Keratinocyte (primary cell): ENCODE results near the gene PILRB. TPM values are rescaled to one million over a fixed set of nuclear protein-coding genes. Genes with fewer than 3 reads are reported as not detected.

Experiments
- DNase-seq: peaks from one replicate; pipeline ENCODE4 v3.0.0-alpha.2; 2011; ENCODE audit warnings: low read depth, missing footprints, low spot score
- FAIRE-seq: peaks from 2 replicates; lab custom pipeline; 2011; peaks lifted over from hg19 to GRCh38; lab: Jason Lieb, UNC
- H2AFZ ChIP-seq: 2 replicates; pipeline ENCODE4 v1.6.0; 2012; ENCODE audit warnings: low read length, control low read depth, inconsistent platforms; ENCODE audit not compliant: control insufficient read depth
- H3K27ac ChIP-seq: 2 replicates; pipeline ENCODE4 v1.5.1; 2011; ENCODE audit warnings: low read length; ENCODE audit not compliant: control insufficient read depth, insufficient read depth
- H3K27me3 ChIP-seq: 3 replicates; pipeline ENCODE4 v1.6.0; 2011; ENCODE audit warnings: low read length; ENCODE audit not compliant: control insufficient read depth, insufficient read depth; ENCODE audit errors: extremely low read depth
- H3K36me3 ChIP-seq, 2 experiments: 2 replicates in 1 of 2; 3 replicates in 1 of 2; pipeline ENCODE4 v1.5.1; 2011; ENCODE audit warnings: low read length in 2 of 2, mild to moderate bottlenecking in 1 of 2; ENCODE audit not compliant: control insufficient read depth in 2 of 2, insufficient read depth in 2 of 2; ENCODE audit errors: extremely low read depth in 1 of 2
- H3K4me1 ChIP-seq: 3 replicates; pipeline ENCODE4 v1.5.1; 2011; ENCODE audit warnings: low read length; ENCODE audit not compliant: control insufficient read depth, insufficient read depth; ENCODE audit errors: extremely low read depth
- H3K4me2 ChIP-seq: 3 replicates; pipeline ENCODE4 v1.6.0; 2011; ENCODE audit warnings: low read depth, low read length; ENCODE audit not compliant: control insufficient read depth, insufficient read depth; ENCODE audit errors: extremely low read depth
- H3K4me3 ChIP-seq, 3 experiments: fragments of 200-600 bp in 1 of 3; sonication (generic) in 1 of 3; 2 replicates in 2 of 3; 3 replicates in 1 of 3; pipeline ENCODE4 v1.5.1; 2011 to 2016; ENCODE audit warnings: low read length in 3 of 3, mild to moderate bottlenecking in 3 of 3, control low read depth in 2 of 3, inconsistent platforms in 1 of 3, low read depth in 1 of 3, mixed read lengths in 1 of 3, mixed run types in 1 of 3, moderate library complexity in 1 of 3; ENCODE audit not compliant: control insufficient read depth in 2 of 3, insufficient read depth in 2 of 3; ENCODE audit errors: extremely low read depth in 1 of 3
- H3K79me2 ChIP-seq: 2 replicates; pipeline ENCODE4 v1.6.0; 2012; ENCODE audit warnings: low read length; ENCODE audit not compliant: control insufficient read depth, insufficient read depth
- H3K9ac ChIP-seq: 3 replicates; pipeline ENCODE4 v1.6.0; 2011; ENCODE audit warnings: low read length; ENCODE audit not compliant: control insufficient read depth, insufficient read depth; ENCODE audit errors: extremely low read depth
- H3K9me1 ChIP-seq: 3 replicates; pipeline ENCODE4 v1.6.0; 2011; ENCODE audit warnings: low read length; ENCODE audit not compliant: control insufficient read depth, insufficient read depth; ENCODE audit errors: extremely low read depth
- H3K9me3 ChIP-seq: 2 replicates; pipeline ENCODE4 v1.5.1; 2012; ENCODE audit warnings: low read depth, low read length; ENCODE audit not compliant: control insufficient read depth
- H4K20me1 ChIP-seq: 3 replicates; pipeline ENCODE4 v1.6.0; 2011; ENCODE audit warnings: low read length; ENCODE audit not compliant: control insufficient read depth, insufficient read depth; ENCODE audit errors: extremely low read depth
- EZH2 ChIP-seq: IDR thresholded peaks from one replicate; pipeline ENCODE4 v1.6.1; 2012; ENCODE audit warnings: inconsistent platforms, mild to moderate bottlenecking, low read length, moderate library complexity
- dilution Hi-C: fragments of 300-500 bp; cut with MboI; formaldehyde crosslinking; loops from one replicate; pipeline ENCODE4 v1.7.0; 2020; ENCODE audit warnings: low sequenced_read_pairs; ENCODE audit not compliant: extremely low pct_ligation_motif_present
- polyA plus RNA-seq, 5 experiments: library from polyadenylated mRNA; depleted of rRNA in 3 of 5; stranded (reverse) in 3 of 5; stranded (forward) in 1 of 5; unstranded in 1 of 5; fragments of >200 nt; gene quantifications; 1 replicate in 1 of 5; 2 replicates in 3 of 5; 3 replicates in 1 of 5; pipeline versions ENCODE4 v1.2.1 to v1.2.3, GENCODE V29; 2011 to 2012; ENCODE audit warnings: missing spikeins in 2 of 5, low read depth in 1 of 5, low replicate concordance in 1 of 5
- small RNA-seq, 3 experiments: library from RNA; depleted of rRNA; stranded (forward); fragments of <200 nt; gene quantifications; one replicate each; pipeline ENCODE3, GENCODE V24; 2012; ENCODE audit warnings: low read depth in 3 of 3, low replicate concordance in 1 of 3; ENCODE audit not compliant: insufficient read length in 3 of 3
- TF ChIP-seq, protein P1 (sequence below), 3 experiments: IDR thresholded peaks in 1 of 3; conservative IDR thresholded peaks in 1 of 3; optimal IDR thresholded peaks in 1 of 3; 2 replicates in 2 of 3; 3 replicates in 1 of 3; pipeline versions ENCODE3 to v1.5.1; 2011; ENCODE audit warnings: low read length in 3 of 3, mild to moderate bottlenecking in 3 of 3, moderate library complexity in 2 of 3, control low read depth in 1 of 3, inconsistent platforms in 1 of 3; ENCODE audit not compliant: insufficient read depth in 2 of 3; ENCODE audit errors: extremely low read depth in 1 of 3

PILRB gene
- polyA plus RNA-seq, 1 donor (not counting 4 experiments of a cell fraction or from before 2014, with no cell fraction given) = 16.5 TPM

DNA sequence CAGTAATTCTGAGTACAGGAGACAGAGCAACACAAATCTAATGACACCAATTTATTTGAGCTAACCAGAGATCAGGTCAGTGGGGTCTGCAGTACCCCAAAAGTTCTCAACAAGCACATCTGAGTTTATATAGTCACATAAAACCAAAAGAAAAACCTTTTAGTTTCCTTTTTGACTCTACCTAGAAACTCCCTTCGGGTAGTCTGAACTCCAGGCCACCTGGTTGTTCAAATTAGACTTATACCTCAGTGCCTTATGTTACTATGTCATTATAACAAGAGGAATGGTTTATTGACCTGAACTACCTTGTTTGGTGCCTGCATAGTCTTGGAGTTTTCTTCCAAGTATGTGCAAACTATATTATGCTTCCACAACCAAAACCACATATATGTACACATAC, 56.0 kb downstream of the PILRB start:
- Histone ChIP-seq H3K9me3 (no peaks in the 10 kb centered on the region), H3K4me3 (no peak overlapping the region), H2AFZ (no peak overlapping the region), H3K79me2 (no peaks in the 10 kb centered on the region), H3K4me1 (no peaks in the 10 kb centered on the region), H3K36me3 (no peaks in the 10 kb centered on the region), H3K4me2 (no peak overlapping the region), H4K20me1 (no peaks in the 10 kb centered on the region), H3K9ac (no peak overlapping the region), H3K9me1 (no peaks in the 10 kb centered on the region), H3K27me3 (peaks cover 2% of the 10 kb centered on the region), H3K27ac (no peak overlapping the region)
- FAIRE-seq = no peak
- no peak for DNase-seq
- dilution Hi-C loops = no loop called here
- TF ChIP-seq, protein P1, sequence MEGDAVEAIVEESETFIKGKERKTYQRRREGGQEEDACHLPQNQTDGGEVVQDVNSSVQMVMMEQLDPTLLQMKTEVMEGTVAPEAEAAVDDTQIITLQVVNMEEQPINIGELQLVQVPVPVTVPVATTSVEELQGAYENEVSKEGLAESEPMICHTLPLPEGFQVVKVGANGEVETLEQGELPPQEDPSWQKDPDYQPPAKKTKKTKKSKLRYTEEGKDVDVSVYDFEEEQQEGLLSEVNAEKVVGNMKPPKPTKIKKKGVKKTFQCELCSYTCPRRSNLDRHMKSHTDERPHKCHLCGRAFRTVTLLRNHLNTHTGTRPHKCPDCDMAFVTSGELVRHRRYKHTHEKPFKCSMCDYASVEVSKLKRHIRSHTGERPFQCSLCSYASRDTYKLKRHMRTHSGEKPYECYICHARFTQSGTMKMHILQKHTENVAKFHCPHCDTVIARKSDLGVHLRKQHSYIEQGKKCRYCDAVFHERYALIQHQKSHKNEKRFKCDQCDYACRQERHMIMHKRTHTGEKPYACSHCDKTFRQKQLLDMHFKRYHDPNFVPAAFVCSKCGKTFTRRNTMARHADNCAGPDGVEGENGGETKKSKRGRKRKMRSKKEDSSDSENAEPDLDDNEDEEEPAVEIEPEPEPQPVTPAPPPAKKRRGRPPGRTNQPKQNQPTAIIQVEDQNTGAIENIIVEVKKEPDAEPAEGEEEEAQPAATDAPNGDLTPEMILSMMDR (optimal IDR thresholded peaks at IDR 0.05 in 1 of 3, IDR thresholded peaks at IDR 0.05 in 1 of 3, conservative IDR thresholded peaks at IDR 0.05 in 1 of 3; ENCODE audit: extremely low read depth in 1 of 3, insufficient read depth in 2 of 3, low read length in 3 of 3) = no peak
- TF ChIP-seq EZH2 = no peak

DNA sequence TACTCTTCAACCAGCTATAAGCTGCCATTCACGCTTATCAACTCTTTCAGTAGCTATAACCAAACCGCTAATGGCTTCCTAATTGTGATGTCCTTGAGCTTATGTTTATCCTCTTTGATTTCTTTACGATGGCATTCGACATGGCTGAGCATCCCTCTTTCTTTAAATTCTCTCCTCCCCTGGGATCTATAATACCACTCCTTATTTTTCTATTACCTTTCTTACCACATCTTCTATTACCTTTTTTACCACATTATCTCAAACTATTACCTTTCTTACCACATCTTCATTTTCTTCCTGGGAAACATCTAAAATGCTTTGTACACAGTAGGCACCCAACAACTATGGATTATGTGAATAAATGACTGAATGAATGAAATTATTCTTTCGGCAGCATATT, 57.5 kb downstream of the PILRB start:
- Histone ChIP-seq H3K27ac (no peak overlapping the region), H3K27me3 (peaks cover 2% of the 10 kb centered on the region), H3K4me2 (no peak overlapping the region), H3K36me3 (no peaks in the 10 kb centered on the region), H3K4me1 (no peaks in the 10 kb centered on the region), H3K79me2 (no peaks in the 10 kb centered on the region), H2AFZ (no peak overlapping the region), H4K20me1 (no peaks in the 10 kb centered on the region), H3K9me1 (no peaks in the 10 kb centered on the region), H3K4me3 (no peak overlapping the region), H3K9me3 (no peaks in the 10 kb centered on the region), H3K9ac (no peak overlapping the region)
- dilution Hi-C loops = no loop called here
- FAIRE-seq = no peak
- no peak for DNase-seq
- TF ChIP-seq, protein P1 (optimal IDR thresholded peaks at IDR 0.05 in 1 of 3, IDR thresholded peaks at IDR 0.05 in 1 of 3, conservative IDR thresholded peaks at IDR 0.05 in 1 of 3; ENCODE audit: extremely low read depth in 1 of 3, insufficient read depth in 2 of 3, low read length in 3 of 3) = no peak
- no peak for TF ChIP-seq EZH2

Small RNA genes lying within 50 kb of the gene (small RNA-seq; reads per million reads assigned to genes)
- gene RF00019 = 0 reads per million in 3 experiments

Other genes with a start within 250 kb of the PILRB start
- gene TAF6, start 238.8 kb upstream of the PILRB start, polyA plus RNA-seq = 4.5 to 11.7 TPM (median 7.6 TPM) in 3 replicates
- 7.7 to 9.9 TPM (median 9.8 TPM) in 3 replicates for gene CNPY4, start 238.5 kb upstream of the PILRB start, polyA plus RNA-seq
- 0.21 to 0.50 TPM (median 0.46 TPM) in 3 replicates for gene MBLAC1, start 231.2 kb upstream of the PILRB start, polyA plus RNA-seq
- 99.2 to 151 TPM (median 115 TPM) in 3 replicates for gene LAMTOR4, start 209.2 kb upstream of the PILRB start, polyA plus RNA-seq
- gene TRAPPC14, start 199.4 kb upstream of the PILRB start, polyA plus RNA-seq = 3.1 to 4.7 TPM (median 4.4 TPM) in 3 replicates
- gene GAL3ST4, start 189.5 kb upstream of the PILRB start, polyA plus RNA-seq = 1.5 to 2.7 TPM (median 1.5 TPM) in 3 replicates
- gene GPC2, start 180.7 kb upstream of the PILRB start, polyA plus RNA-seq = 0.55 to 0.81 TPM (median 0.61 TPM) in 3 replicates
- 0.10 to 0.28 TPM (median 0.15 TPM) in 3 replicates for gene STAG3, start 180.2 kb upstream of the PILRB start, polyA plus RNA-seq
- 0.31 to 0.41 TPM (median 0.36 TPM) in 3 replicates for gene PVRIG, start 138.2 kb upstream of the PILRB start, polyA plus RNA-seq
- not detected in 3 replicates for gene SPDYE3, start 50.4 kb upstream of the PILRB start, polyA plus RNA-seq
- 0.17 to 0.59 TPM (median 0.33 TPM) in 3 replicates for gene PILRA, start 15.4 kb downstream of the PILRB start, polyA plus RNA-seq
- 1.4 to 2.0 TPM (median 1.7 TPM) in 3 replicates for gene ZCWPW1, start 70.6 kb downstream of the PILRB start, polyA plus RNA-seq
- gene MEPCE, start 71.7 kb downstream of the PILRB start, polyA plus RNA-seq = 10.6 to 14.7 TPM (median 10.8 TPM) in 3 replicates
- 12.2 to 15.3 TPM (median 13.3 TPM) in 3 replicates for gene PPP1R35, start 78.4 kb downstream of the PILRB start, polyA plus RNA-seq
- gene SPACDR, start 106.1 kb downstream of the PILRB start, polyA plus RNA-seq = 0.24 to 0.54 TPM (median 0.37 TPM) in 3 replicates
- gene TSC22D4, start 121.1 kb downstream of the PILRB start, polyA plus RNA-seq = 8.4 to 16.6 TPM (median 9.1 TPM) in 3 replicates
- gene NYAP1, start 125.8 kb downstream of the PILRB start, polyA plus RNA-seq = 0.16 to 0.48 TPM (median 0.16 TPM) in 3 replicates
- gene AGFG2, start 181.1 kb downstream of the PILRB start, polyA plus RNA-seq = 3.1 to 4.1 TPM (median 3.4 TPM) in 3 replicates
- 0.16 to 0.21 TPM in 2 of 3 replicates, not detected in the other for gene SAP25, start 215.8 kb downstream of the PILRB start, polyA plus RNA-seq
- gene LRCH4, start 228.0 kb downstream of the PILRB start, polyA plus RNA-seq = 4.9 to 8.1 TPM (median 7.3 TPM) in 3 replicates
- gene FBXO24, start 228.2 kb downstream of the PILRB start, polyA plus RNA-seq = 0.19 to 0.34 TPM (median 0.22 TPM) in 3 replicates
- gene PCOLCE, start 244.2 kb downstream of the PILRB start, polyA plus RNA-seq = 0.63 to 1.3 TPM (median 0.80 TPM) in 3 replicates